Measurements from ENCODE around the gene PLPP3.

GRCh38 chr1:56444960-56445646, 134.3 kb downstream of the PLPP3 start:
- TF ChIP-seq CTCF (IDR thresholded peaks at IDR 0.05): no peak
- TF ChIP-seq POLR2A (IDR thresholded peaks at IDR 0.05): no peak

Measured in right lobe of liver (tissue), 4 donors.